Stimulated activated naive CD8-positive, alpha-beta T cell treated with anti-CD3 and anti-CD28 coated beads, Interleukin-15, amount 100 ng/mL, for 72 hours (primary cell): ENCODE results near the gene FBXL20.
"Not testable (repeated sequence)": the region's sequence is repeated elsewhere in the genome, so short reads cannot be mapped to it uniquely, and the experiment has no call there.

Experiments
- ATAC-seq: fragments of 150-1000 bp; cut with Tn5 transposase; 2 replicates; pipeline ENCODE4 v1.10.0; 2021; ENCODE audit warnings: mild to moderate bottlenecking, moderate library complexity
- DNase-seq, 2 donors: peaks; one replicate each; pipeline ENCODE4 v3.0.0; 2021 to 2022
- H3K27ac Mint-ChIP-seq, 2 donors: one replicate each; pipeline ENCODE4 v1.8.0; 2022; ENCODE audit warnings: mild to moderate bottlenecking in 2 of 2, mixed read lengths in 2 of 2, moderate library complexity in 2 of 2
- H3K27me3 Mint-ChIP-seq: one replicate; pipeline ENCODE4 v1.8.0; 2022; ENCODE audit warnings: mixed read lengths
- H3K4me1 Mint-ChIP-seq: one replicate; pipeline ENCODE4 v1.8.0; 2022; ENCODE audit warnings: mild to moderate bottlenecking, mixed read lengths
- H3K4me3 Mint-ChIP-seq, 2 donors: one replicate each; pipeline ENCODE4 v1.8.0; 2022; ENCODE audit warnings: mild to moderate bottlenecking in 2 of 2, mixed read lengths in 2 of 2, moderate library complexity in 1 of 2
- H3K9me3 Mint-ChIP-seq, 2 donors: one replicate each; pipeline ENCODE4 v1.8.0; 2022; ENCODE audit warnings: mixed read lengths in 2 of 2

Gene FBXL20

DNA sequence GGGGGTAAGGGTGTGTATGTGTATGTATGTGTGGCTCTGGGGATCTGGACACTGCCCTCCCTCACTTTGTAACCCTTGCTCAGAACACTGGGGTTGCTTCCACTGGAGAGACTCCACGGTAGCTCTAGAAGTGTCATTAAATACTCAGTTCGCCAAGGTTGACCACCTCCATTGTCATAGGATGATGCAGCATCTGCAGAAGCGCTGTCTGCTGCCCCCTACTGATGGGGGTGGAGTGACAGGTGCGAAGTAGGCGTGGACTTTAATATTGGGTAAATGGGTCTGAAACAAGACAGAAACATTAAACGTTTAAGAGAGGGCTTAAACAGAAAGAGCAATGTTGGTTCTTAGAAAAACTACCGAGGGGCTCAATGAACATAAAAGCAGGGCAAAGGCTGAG lies 140.1 kb downstream of the FBXL20 start:
- Mint-ChIP-seq H3K27ac (no peak overlapping the region), H3K27me3 (no peaks in the 10 kb centered on the region), H3K4me1 (no peaks in the 10 kb centered on the region), H3K9me3 (no peaks in the 10 kb centered on the region), H3K4me3 (no peak overlapping the region)
- ATAC-seq: no peak
- no peak for DNase-seq

DNA sequence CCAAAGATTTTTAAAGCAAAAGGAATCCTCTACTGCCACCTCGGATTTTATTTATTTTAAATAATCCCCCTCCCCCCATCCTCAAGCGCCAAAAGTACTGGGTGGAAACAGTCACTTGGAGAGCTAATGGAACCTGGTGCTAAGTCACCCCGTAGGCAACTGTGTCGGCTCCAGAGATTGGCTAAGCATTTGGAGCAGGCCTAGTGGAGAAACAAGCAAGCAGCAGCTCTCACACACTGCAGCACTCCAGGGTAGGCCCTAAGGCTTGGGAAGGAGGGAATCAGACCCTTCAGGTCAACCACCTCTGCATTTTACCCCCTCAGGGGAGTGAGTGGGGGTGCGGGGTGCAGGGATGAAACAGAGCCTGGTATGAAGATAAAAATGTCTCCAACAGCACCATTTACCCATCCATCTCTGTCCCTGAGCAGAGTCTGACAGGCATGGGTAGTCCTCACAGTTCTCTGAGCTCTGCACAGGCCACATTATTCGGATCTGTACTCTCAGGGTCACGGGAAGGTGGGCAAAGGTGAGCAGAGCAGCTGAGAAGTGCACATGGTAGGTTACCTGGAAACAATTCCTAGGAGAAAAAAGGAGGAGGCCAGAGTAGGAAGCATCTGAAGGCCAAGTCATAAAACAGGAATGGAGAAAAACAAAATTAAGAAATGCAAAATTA lies 148.5 kb downstream of the FBXL20 start:
- ATAC-seq (no peak), DNase-seq (no peak)
- H3K27me3 Mint-ChIP-seq: no peaks in the 10 kb centered on the region
- H3K9me3 Mint-ChIP-seq: no peaks in the 10 kb centered on the region
- H3K4me1 Mint-ChIP-seq: no peaks in the 10 kb centered on the region
- H3K27ac Mint-ChIP-seq: no peak overlapping the region
- H3K4me3 Mint-ChIP-seq: no peak overlapping the region

DNA sequence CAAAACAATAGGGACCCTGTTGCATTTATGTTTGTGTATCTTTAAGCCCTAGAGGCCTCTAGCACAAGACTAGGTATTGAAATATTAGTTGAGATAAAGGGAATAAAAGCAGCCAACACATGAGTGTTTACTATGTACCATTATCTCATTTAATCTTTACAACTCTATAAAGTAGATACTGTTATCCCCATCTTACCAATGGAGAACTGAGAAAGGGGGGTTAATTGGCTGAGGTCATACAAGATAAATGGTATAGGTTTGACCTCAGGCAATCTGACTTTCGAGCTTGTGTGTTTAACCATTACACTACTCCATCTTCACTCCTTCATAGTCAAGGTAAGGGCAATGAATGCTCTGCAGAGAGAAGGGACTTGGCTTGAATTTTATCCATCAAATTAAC lies 149.4 kb downstream of the FBXL20 start:
- no peak for DNase-seq
- H3K27me3 Mint-ChIP-seq: no peaks in the 10 kb centered on the region
- no peak overlapping the region for H3K4me3 Mint-ChIP-seq
- H3K9me3 Mint-ChIP-seq: no peaks in the 10 kb centered on the region
- H3K27ac Mint-ChIP-seq: peak overlapping the region in 1 of 2 donors; percentile 65
- ATAC-seq: no peak
- H3K4me1 Mint-ChIP-seq: no peaks in the 10 kb centered on the region

DNA sequence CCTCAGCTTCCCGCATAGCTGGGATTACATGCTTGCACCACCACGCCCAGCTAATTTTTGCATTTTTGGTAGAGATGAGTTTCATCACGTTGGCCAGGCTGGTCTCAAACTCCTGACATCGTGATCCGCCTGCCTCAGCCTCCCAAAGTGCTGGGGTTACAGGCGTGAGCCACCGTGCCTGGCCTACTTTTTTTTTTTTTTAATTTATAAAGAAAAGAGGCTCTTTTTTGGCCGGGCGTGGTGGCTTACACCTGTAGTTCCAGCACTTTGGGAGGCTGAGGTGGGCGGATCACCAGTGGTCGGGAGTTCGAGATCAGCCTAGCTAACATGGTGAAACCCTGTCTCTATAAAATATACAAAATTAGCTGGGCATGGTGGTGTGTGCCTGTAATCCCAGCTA lies 151.3 kb downstream of the FBXL20 start:
- H3K4me3 Mint-ChIP-seq, DNase-seq, H3K9me3 Mint-ChIP-seq, H3K4me1 Mint-ChIP-seq, ATAC-seq, H3K27me3 Mint-ChIP-seq, H3K27ac Mint-ChIP-seq: not testable (repeated sequence)

DNA sequence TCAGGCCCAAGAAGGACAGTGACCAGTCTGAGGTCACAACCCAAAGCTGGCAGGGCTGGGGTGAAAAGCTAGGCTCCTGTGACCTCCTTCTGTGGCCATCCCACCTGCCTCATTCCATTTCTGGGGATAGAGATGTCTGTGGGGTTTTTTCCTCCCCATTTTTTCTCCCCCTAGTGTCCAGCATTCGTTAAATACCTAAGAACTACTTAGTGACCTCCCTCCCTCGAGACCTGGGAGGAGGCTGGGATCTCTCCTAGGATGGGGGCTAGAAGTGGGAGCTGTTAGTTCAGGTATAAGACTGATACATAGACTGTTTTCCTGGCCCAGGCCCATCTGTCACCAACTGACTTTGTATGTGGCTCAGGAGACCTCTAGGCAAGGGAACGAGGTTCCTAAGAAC lies 155.2 kb downstream of the FBXL20 start:
- Mint-ChIP-seq H3K4me3 (no peak overlapping the region), H3K27ac (no peak overlapping the region), H3K9me3 (no peaks in the 10 kb centered on the region), H3K27me3 (no peaks in the 10 kb centered on the region), H3K4me1 (peaks cover 23% of the 10 kb centered on the region)
- ATAC-seq: no peak
- no peak for DNase-seq

DNA sequence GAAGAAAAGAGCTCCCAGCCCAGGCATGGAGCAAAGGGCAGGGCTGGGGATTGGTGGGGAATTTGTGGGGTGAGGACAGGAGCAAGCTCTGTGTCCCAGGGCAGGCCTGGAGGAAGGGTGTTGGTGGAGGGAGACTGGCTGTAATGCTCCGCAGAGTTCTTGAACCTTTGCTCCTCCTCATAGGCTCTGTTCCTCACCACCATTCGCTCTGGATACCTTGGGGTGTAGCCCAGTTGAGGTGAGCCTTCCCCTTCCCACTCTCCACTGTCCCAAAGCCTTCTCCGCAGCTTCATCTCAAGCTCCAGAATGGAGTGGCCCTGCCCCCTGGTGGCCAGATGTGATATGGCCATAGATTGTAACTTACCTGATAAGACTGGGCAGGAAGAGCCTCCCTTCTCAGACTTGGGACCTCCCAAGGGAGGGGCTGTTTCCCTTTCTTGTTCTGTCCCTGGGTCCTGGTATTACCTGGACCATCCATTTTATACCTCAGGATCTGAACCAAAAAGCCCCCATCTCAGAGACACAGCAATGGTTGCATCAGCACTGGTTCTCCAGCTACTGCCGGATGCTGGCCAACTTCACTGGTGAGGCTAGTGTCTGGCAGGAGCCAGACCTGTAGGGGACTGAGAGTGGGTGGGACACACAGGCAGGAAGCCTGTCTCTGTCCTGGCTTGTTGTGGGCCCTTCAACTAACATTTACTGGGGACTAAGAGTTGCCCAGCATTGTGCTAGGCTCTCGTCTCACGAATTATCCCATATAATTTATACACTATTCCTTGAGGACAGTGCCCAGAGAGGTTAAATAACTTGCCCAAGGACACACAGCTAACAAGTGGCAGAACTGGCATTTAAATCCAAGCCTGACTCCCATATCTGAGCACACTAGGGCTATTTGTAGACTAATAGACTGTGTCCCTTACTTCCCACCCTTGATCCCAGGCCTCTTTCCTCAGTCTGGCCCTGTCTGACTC lies 156.5 kb downstream of the FBXL20 start:
- no peak overlapping the region for H3K4me3 Mint-ChIP-seq
- ATAC-seq: peak; percentile 94

DNA sequence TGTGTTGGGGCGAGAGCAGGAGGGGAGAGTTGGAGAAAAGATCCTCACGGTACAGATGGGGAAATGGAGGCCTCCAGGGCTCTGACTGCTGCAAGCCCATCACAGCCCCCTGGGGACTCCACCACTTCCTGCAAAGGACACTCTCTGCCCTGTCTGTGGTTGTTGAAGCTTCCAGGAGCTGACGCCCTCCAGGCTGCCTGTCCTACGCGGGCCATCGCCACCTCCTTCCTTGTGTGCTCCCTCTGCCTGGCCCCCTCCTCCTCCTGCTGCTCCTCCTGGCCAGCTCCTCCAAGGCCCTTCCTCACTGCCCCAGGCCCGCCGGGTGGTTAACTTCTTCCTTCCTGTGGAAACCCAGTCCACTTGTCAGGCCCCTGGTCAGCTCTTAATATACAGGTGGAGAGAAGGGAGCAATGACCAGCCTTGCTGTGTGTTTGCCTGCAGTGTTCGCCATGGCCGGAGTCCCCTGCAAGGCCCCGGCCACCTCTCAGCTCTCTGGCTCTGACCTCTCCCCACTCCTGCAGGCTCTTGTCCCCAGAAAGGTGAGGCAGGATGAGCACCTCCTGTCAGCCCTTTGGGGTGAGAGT lies 157.3 kb downstream of the FBXL20 start:
- Mint-ChIP-seq H3K9me3 (no peaks in the 10 kb centered on the region), H3K4me1 (peaks cover 34% of the 10 kb centered on the region), H3K4me3 (peak overlapping the region in 1 of 2 donors; percentile 8), H3K27me3 (no peaks in the 10 kb centered on the region), H3K27ac (peak overlapping the region in 1 of 2 donors; percentile 64)
- ATAC-seq (no peak), DNase-seq (no peak)

More for the DNA sequence above, 156.5 kb downstream of the FBXL20 start:
- Mint-ChIP-seq H3K27me3 (no peaks in the 10 kb centered on the region), H3K4me1 (peaks cover 27% of the 10 kb centered on the region), H3K9me3 (no peaks in the 10 kb centered on the region), H3K27ac (no peak overlapping the region)
- DNase-seq: peak; percentile 80 to 81

DNA sequence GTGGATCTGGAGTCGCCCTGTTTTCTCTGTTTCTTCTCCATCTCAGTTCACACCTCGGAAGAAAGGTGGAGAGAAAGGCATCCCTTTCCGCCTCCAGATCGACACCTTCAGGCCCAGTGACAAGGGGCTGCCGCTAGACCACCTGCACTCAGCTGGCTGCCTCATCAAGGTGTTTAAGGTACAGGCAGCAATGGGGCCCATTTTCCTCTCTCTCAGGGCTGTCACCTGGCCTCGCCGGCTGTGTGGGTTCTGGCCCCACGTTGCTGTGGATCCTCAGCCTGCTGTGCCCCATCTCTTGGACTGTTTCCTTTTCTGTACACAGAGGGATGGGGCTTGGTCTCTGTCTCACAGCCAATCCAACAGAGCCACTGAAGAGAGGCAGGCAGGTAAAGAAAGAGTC lies 158.3 kb downstream of the FBXL20 start:
- H3K27me3 Mint-ChIP-seq: no peaks in the 10 kb centered on the region
- H3K4me1 Mint-ChIP-seq: peaks cover 44% of the 10 kb centered on the region
- ATAC-seq: no peak
- H3K4me3 Mint-ChIP-seq: no peak overlapping the region
- no peak overlapping the region for H3K27ac Mint-ChIP-seq
- no peaks in the 10 kb centered on the region for H3K9me3 Mint-ChIP-seq
- no peak for DNase-seq

DNA sequence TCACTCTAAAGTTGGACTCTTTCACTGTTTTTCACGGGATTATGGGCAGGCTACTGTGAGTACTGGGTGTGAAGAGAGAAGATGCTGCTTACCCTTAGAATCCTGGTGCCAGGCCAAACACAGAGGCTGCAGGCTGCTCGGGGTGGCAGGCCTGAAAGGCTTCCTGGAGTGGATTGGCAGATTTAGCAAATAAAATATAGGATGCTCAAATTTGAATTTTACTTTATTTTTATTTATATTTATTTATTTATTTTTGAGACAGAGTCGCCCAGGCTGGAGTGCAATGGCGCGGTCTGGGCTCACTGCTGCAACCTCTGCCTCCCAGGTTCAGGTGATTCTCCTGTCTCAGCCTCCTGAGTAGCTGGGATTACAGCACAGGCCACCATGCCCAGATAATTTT lies 160.8 kb downstream of the FBXL20 start:
- Mint-ChIP-seq H3K4me1 (peaks cover 56% of the 10 kb centered on the region), H3K27ac (no peak overlapping the region), H3K27me3 (no peaks in the 10 kb centered on the region), H3K9me3 (no peaks in the 10 kb centered on the region), H3K4me3 (no peak overlapping the region)
- ATAC-seq (no peak), DNase-seq (no peak)

DNA sequence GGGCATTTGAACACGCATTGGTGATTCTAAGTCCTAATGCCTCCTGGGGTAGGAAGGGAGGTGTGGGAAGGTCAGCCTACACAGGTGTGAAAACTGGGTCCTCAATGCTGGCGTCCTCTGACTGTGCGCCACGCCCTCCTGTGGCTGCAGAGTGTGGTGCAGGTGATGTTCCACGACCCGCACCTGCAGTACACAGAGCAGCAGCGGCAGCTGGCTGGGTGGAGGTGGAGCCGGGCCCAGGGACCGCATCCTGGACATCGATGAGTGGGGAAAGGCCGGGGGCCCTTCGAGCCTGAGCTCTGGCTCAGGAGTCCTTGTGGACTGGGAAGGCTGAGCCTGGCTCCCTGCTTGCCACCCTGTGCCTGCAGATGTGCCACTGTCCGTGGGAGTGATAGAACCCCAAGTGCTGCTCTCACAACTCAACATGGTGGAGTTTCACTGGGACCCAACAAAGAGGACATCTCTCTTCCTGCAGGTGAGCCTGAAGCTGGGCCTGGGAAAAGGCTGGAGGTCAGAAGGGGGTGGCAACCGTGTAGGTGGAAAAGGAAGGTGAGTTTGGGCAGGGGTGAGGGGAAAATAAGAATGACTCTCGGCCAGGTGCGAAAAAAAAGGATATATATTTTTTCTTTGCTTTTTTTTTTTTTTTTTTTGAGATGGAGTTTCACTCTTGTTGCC lies 161.6 kb downstream of the FBXL20 start:
- H3K4me3 Mint-ChIP-seq: peak overlapping the region; percentile 1 to 43
- peaks cover 61% of the 10 kb centered on the region for H3K4me1 Mint-ChIP-seq
- peak; percentile 61 for ATAC-seq
- no peaks in the 10 kb centered on the region for H3K27me3 Mint-ChIP-seq
- no peak overlapping the region for H3K27ac Mint-ChIP-seq
- peak; percentile 74 to 77 for DNase-seq
- H3K9me3 Mint-ChIP-seq: no peaks in the 10 kb centered on the region

DNA sequence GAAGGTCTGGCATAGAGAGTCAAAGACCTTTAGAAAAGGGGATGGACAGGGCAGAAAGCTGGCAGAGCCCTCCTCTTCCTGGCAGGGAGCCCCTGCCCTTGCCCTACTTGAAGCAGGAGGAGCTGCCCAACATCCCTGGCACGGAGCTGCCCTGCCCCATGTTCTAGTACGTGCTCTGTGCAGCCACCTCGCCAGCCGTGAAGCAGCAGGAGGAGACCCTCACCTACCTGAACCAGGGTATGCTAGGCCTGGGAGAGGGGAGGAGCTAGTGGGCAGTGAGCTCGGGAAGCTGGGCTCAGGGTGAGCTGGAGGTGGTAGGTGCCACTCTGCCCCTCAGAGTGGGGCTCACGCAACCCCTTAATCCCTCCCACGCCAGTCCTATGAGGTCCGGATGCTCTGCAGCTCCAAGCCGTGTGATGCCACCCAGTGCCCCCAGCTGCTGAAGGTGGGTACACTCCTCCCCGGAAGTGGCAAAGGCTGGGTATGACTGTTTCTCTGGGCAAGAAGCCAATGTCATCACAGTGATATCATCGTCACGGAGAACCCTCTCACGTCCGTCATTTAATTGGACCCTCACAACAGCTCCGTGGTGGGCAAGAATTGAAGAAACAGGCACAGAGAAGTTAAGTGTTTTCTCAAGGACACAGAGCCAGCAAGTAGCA lies 163.0 kb downstream of the FBXL20 start:
- peaks cover 48% of the 10 kb centered on the region for H3K4me1 Mint-ChIP-seq

DNA sequence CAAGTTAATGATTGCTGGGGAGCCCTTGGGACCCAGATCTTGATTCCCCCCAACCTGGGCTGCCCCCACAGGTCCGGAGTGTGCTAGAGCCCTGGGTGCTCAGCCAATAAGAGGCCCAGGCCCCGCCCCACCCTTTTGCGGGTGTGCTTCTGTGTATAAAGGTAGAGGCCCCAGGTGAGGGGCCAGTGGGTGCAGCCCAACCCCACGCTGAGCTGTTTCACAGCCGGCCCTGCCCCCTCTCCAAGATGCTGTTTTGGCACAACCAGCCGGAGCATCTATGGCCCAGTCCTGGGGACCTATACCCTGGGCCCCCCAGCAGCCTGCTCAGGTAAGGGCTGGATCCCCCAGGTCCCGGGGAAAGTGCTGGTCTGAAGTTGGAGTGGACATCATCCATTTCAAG lies 163.8 kb downstream of the FBXL20 start:
- no peak for DNase-seq
- Mint-ChIP-seq H3K4me1 (peaks cover 42% of the 10 kb centered on the region), H3K27ac (no peak overlapping the region), H3K27me3 (no peaks in the 10 kb centered on the region), H3K9me3 (no peaks in the 10 kb centered on the region), H3K4me3 (no peak overlapping the region)
- ATAC-seq: no peak

More for the DNA sequence above, 163.0 kb downstream of the FBXL20 start:
- Mint-ChIP-seq H3K9me3 (no peaks in the 10 kb centered on the region), H3K27me3 (no peaks in the 10 kb centered on the region), H3K4me3 (peak overlapping the region; percentile 59 to 73), H3K27ac (peak overlapping the region in 1 of 2 donors; percentile 6)
- DNase-seq: peak; percentile 50 to 80
- peak; percentile 89 for ATAC-seq

DNA sequence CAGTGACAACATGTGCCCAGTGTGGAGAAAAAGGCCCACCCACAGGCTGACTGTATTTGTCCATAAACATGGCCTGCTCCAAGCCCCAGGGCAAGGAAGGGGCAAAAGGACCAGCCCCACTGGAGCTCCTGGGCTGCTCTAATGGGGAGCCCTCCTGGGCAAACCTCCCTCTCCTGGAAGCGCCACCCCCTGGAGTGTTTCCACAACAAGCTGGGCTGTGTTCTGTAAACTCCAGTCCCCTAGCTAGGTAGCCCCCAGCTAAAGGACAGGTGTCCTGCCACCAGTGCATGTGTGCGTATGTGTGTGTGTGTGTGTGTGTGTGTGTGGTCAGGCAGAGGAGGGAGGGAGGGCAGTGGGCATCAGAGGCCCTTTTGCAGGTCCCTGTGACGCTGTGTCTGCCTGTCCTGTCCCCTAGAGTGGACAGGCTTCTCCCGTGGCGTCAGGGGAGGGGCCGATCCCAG lies 164.4 kb downstream of the FBXL20 start:
- H3K27ac Mint-ChIP-seq: no peak overlapping the region
- H3K9me3 Mint-ChIP-seq: no peaks in the 10 kb centered on the region
- peaks cover 5% of the 10 kb centered on the region for H3K27me3 Mint-ChIP-seq
- ATAC-seq (no peak), DNase-seq (no peak)
- no peak overlapping the region for H3K4me3 Mint-ChIP-seq
- peaks cover 47% of the 10 kb centered on the region for H3K4me1 Mint-ChIP-seq

DNA sequence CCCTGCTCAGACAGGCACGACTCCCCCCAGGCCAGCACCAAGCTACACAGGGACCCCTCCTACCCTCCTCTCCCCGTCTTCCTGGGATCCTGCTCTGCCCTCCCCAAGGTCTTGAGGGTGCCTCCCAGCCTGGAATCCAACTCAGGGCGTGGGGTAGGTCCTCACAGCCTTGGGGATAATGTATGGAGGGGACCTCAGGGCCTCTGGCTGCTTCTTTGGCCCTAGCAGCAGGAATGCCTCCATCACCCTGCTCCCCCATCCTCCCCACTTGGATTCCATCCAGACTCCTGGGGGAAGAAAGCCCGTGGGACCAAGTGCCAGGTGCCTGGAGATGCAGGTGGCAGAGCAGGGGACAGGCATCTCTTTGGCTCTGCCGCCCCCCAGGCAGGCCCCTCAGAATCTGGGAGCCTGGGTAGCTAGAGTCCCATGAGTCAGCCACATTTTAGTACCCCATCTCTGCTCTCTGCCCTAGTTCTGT lies 164.9 kb downstream of the FBXL20 start:
- ATAC-seq (no peak), DNase-seq (no peak)
- no peak overlapping the region for H3K27ac Mint-ChIP-seq
- H3K4me3 Mint-ChIP-seq: no peak overlapping the region
- H3K4me1 Mint-ChIP-seq: peaks cover 52% of the 10 kb centered on the region
- no peaks in the 10 kb centered on the region for H3K9me3 Mint-ChIP-seq
- peaks cover 7% of the 10 kb centered on the region for H3K27me3 Mint-ChIP-seq
